ENCODE measurements around the gene TRPT1.

DNA sequence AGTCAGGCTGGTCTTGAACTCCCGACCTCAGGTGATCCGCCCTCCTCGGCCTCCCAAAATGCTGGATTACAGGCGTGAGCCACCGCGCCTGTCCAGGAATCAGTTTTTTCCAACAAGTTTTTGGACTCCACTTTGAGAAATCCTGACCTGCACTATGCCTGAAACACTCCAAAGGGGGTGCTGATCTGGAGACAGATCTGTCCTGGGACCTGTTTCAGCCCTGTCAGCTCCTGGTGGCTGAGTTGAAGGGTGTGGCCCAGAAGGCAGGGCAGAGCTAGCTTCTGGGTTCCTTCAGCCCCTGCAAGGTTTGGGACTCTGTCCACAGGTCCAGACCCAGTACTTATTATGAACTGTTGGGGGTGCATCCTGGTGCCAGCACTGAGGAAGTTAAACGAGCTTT, 5.6 kb upstream of the TRPT1 start:
- TF ChIP-seq, protein P1, sequence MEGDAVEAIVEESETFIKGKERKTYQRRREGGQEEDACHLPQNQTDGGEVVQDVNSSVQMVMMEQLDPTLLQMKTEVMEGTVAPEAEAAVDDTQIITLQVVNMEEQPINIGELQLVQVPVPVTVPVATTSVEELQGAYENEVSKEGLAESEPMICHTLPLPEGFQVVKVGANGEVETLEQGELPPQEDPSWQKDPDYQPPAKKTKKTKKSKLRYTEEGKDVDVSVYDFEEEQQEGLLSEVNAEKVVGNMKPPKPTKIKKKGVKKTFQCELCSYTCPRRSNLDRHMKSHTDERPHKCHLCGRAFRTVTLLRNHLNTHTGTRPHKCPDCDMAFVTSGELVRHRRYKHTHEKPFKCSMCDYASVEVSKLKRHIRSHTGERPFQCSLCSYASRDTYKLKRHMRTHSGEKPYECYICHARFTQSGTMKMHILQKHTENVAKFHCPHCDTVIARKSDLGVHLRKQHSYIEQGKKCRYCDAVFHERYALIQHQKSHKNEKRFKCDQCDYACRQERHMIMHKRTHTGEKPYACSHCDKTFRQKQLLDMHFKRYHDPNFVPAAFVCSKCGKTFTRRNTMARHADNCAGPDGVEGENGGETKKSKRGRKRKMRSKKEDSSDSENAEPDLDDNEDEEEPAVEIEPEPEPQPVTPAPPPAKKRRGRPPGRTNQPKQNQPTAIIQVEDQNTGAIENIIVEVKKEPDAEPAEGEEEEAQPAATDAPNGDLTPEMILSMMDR (conservative IDR thresholded peaks at IDR 0.05; ENCODE audit: low read length): no peak
- no peak for TF ChIP-seq EZH2phosphoT487 (IDR thresholded peaks at IDR 0.05; ENCODE audit: borderline replicate concordance, low read depth, low read length)
